ENCODE measurements around the gene UBAC1.

GRCh38 chr9:135884328-135885035 lies 76.7 kb downstream of the UBAC1 start:
- TF ChIP-seq CTCF (conservative IDR thresholded peaks at IDR 0.05 in 1 of 2, IDR thresholded peaks at IDR 0.05 in 1 of 2; ENCODE audit: extremely low read depth in 1 of 2, insufficient read depth in 1 of 2, low read depth in 1 of 2, low read length in 2 of 2) (no peak), EZH2 (IDR thresholded peaks at IDR 0.05; ENCODE audit: borderline replicate concordance, low read length) (no peak)

Measured in mammary epithelial cell (primary cell).